ENCODE measurements around the gene SOCS4.

SOCS4 gene

DNA sequence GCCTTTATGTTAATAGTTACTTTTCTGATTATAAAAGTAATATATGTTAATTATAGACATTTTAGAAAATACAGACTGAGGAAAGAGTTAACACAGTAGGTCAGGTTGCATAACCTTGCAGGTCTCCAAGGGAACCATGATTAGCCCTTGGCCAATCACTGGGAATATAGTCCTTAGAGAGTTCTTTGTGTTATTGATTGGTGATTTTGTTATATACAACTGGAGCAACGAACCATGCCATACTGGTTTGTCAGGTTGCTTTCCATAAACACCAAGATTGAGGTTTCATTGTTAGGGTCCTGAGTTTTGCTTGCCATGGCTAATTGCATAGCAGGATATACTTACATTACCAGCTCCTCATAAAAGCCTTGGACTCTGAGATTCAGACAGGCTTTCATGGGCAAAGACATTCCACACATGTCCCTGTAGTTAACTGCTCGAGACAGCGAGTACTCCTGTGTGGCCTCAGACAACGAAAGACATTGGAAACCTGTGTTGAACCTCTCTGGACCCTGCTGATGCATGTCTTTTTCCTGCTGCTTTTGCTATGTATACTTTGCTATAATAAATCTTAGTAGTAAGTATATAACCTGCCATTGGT, 58.1 kb downstream of the SOCS4 start:
- H3K9me3 ChIP-seq (ENCODE audit: control insufficient read depth, low read length) = no peaks in the 10 kb centered on the region
- H3K27ac ChIP-seq (ENCODE audit: insufficient read depth, low read depth, low read length, poor library complexity, severe bottlenecking) = no peak overlapping the region
- no peaks in the 10 kb centered on the region for H3K36me3 ChIP-seq (ENCODE audit: control insufficient read depth, insufficient read depth, low read length)
- H3K4me3 ChIP-seq (ENCODE audit: insufficient read depth, low read depth, low read length) = no peak overlapping the region
- 85 to 90% methylated on average over 4 of the region's 4 CpGs for WGBS, 2 experiments
- no peaks in the 10 kb centered on the region for H3K27me3 ChIP-seq (ENCODE audit: control insufficient read depth, insufficient read depth, low read length, poor library complexity, severe bottlenecking)
- H3K4me1 ChIP-seq (ENCODE audit: control insufficient read depth, insufficient read depth, low read length) = no peaks in the 10 kb centered on the region

DNA sequence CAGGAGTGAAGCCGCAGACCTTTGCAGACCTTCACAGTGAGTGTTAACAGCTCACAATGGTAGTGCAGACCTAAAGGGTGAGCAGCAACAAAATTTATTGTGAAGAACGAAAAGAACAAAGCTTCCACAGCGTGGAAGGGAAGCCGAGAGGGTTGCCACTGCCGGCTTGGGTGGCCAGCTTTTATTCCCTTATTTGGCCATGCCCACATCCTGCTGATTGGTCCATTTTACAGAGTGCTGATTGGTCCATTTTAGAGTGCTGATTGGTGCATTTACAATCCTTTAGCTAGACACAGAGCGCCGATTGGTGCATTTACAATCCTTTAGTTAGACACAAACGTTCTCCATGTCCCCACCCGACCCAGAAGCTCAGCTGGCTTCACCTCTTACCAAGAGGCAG, 59.9 kb downstream of the SOCS4 start:
- Histone ChIP-seq H3K27me3 (ENCODE audit: control insufficient read depth, insufficient read depth, low read length, poor library complexity, severe bottlenecking) (no peaks in the 10 kb centered on the region), H3K9me3 (ENCODE audit: control insufficient read depth, low read length) (no peaks in the 10 kb centered on the region), H3K4me3 (ENCODE audit: insufficient read depth, low read depth, low read length) (no peak overlapping the region), H3K4me1 (ENCODE audit: control insufficient read depth, insufficient read depth, low read length) (no peaks in the 10 kb centered on the region), H3K27ac (ENCODE audit: insufficient read depth, low read depth, low read length, poor library complexity, severe bottlenecking) (no peak overlapping the region), H3K36me3 (ENCODE audit: control insufficient read depth, insufficient read depth, low read length) (no peaks in the 10 kb centered on the region)
- 92 to 94% methylated on average over 9 of the region's 9 CpGs for WGBS, 2 experiments

GRCh38 chr14:55088356-55088755, 61.3 kb downstream of the SOCS4 start:
- Histone ChIP-seq H3K9me3 (ENCODE audit: control insufficient read depth, low read length) (no peaks in the 10 kb centered on the region), H3K27me3 (ENCODE audit: control insufficient read depth, insufficient read depth, low read length, poor library complexity, severe bottlenecking) (no peaks in the 10 kb centered on the region), H3K36me3 (ENCODE audit: control insufficient read depth, insufficient read depth, low read length) (no peaks in the 10 kb centered on the region), H3K27ac (ENCODE audit: insufficient read depth, low read depth, low read length, poor library complexity, severe bottlenecking) (no peak overlapping the region), H3K4me1 (ENCODE audit: control insufficient read depth, insufficient read depth, low read length) (no peaks in the 10 kb centered on the region), H3K4me3 (ENCODE audit: insufficient read depth, low read depth, low read length) (no peak overlapping the region)

- no peaks in the 10 kb centered on the region for H3K4me1 ChIP-seq (ENCODE audit: control insufficient read depth, insufficient read depth, low read length)
- H3K27ac ChIP-seq (ENCODE audit: insufficient read depth, low read depth, low read length, poor library complexity, severe bottlenecking) = no peak overlapping the region
- 92 to 93% methylated on average over 4 of the region's 4 CpGs for WGBS, 2 experiments
- H3K4me3 ChIP-seq (ENCODE audit: insufficient read depth, low read depth, low read length) = no peak overlapping the region
- H3K9me3 ChIP-seq (ENCODE audit: control insufficient read depth, low read length) = no peaks in the 10 kb centered on the region
- no peaks in the 10 kb centered on the region for H3K36me3 ChIP-seq (ENCODE audit: control insufficient read depth, insufficient read depth, low read length)
- no peaks in the 10 kb centered on the region for H3K27me3 ChIP-seq (ENCODE audit: control insufficient read depth, insufficient read depth, low read length, poor library complexity, severe bottlenecking)
Observed at GRCh38 chr14:55092341-55092740, 65.3 kb downstream of the SOCS4 start.

DNA sequence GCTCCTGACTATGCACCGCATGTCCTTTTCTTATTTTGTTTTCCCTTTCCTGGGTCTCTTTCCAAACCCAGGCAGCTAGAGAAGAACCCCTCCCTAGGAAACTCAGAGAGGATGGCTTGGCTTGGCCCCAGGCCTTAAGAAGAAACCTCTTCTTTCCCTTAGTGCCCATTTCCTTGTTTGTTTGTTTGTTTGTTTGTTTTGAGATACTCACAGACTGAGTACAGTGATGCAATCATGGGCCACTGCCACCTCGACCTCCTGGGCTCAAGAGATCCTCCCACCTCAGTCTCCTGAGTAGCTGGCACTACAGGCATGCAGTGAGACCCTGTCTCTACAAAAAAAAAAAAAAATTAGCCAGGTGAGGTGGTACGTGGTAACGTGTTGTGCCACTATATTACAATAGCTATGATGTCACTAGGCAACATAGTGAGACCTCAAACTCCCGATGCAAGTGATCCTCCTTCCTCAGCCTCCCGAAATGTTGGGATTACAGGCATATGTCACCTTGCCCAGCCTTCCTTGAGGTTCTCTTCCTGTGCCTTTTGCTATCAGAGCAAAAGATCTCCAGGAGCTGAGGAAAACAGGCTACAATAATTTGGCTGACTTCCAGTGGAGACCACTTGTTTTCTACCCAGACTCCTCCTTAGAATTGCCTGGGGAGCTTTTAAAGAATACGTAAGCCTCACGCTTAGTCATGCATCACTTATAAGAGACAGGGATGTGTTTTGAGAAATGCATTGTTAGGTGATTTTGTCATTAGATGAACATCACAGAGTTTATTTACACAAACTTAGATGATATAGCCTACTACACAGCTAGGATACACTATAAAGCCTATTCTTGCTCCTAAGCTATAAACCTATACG, 67.5 kb downstream of the SOCS4 start:
- Histone ChIP-seq H3K9me3 (ENCODE audit: control insufficient read depth, low read length) (no peaks in the 10 kb centered on the region), H3K27me3 (ENCODE audit: control insufficient read depth, insufficient read depth, low read length, poor library complexity, severe bottlenecking) (no peaks in the 10 kb centered on the region), H3K4me3 (ENCODE audit: insufficient read depth, low read depth, low read length) (no peak overlapping the region), H3K4me1 (ENCODE audit: control insufficient read depth, insufficient read depth, low read length) (no peaks in the 10 kb centered on the region), H3K36me3 (ENCODE audit: control insufficient read depth, insufficient read depth, low read length) (no peaks in the 10 kb centered on the region), H3K27ac (ENCODE audit: insufficient read depth, low read depth, low read length, poor library complexity, severe bottlenecking) (no peak overlapping the region)
- 87 to 92% methylated on average over 9 of the region's 9 CpGs for WGBS, 2 experiments

GRCh38 chr14:55097881-55098560, 71.0 kb downstream of the SOCS4 start:
- Histone ChIP-seq H3K36me3 (ENCODE audit: control insufficient read depth, insufficient read depth, low read length) (no peaks in the 10 kb centered on the region), H3K9me3 (ENCODE audit: control insufficient read depth, low read length) (no peaks in the 10 kb centered on the region), H3K4me1 (ENCODE audit: control insufficient read depth, insufficient read depth, low read length) (peaks cover 5% of the 10 kb centered on the region), H3K27me3 (ENCODE audit: control insufficient read depth, insufficient read depth, low read length, poor library complexity, severe bottlenecking) (peaks cover 6% of the 10 kb centered on the region), H3K27ac (ENCODE audit: insufficient read depth, low read depth, low read length, poor library complexity, severe bottlenecking) (no peak overlapping the region), H3K4me3 (ENCODE audit: insufficient read depth, low read depth, low read length) (no peak overlapping the region)
- WGBS, 2 experiments = 90 to 95% methylated on average over 5 of the region's 5 CpGs

DNA sequence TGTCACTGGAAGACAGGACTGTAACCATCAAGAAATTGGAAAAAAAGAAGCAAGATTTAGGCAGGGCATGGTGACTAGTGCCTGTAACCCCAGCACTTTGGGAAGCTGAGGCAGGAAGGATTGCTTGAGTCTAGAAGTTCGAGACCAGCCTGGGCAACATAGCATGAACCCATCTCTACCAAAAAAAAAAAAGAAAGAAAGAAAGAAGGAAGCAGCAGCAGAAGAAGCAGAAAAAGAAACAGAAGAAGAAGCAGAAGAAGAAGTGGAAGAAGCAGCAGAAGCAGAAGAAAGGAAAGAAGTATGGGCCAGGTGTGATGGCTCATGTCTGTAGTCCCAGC, 71.5 kb downstream of the SOCS4 start:
- peaks cover 10% of the 10 kb centered on the region for H3K4me1 ChIP-seq (ENCODE audit: control insufficient read depth, insufficient read depth, low read length)
- H3K4me3 ChIP-seq (ENCODE audit: insufficient read depth, low read depth, low read length) = no peak overlapping the region
- 67 to 83% methylated on average over 1 of the region's 1 CpG for WGBS, 2 experiments
- H3K36me3 ChIP-seq (ENCODE audit: control insufficient read depth, insufficient read depth, low read length) = no peaks in the 10 kb centered on the region
- H3K27me3 ChIP-seq (ENCODE audit: control insufficient read depth, insufficient read depth, low read length, poor library complexity, severe bottlenecking) = peaks cover 11% of the 10 kb centered on the region
- no peaks in the 10 kb centered on the region for H3K9me3 ChIP-seq (ENCODE audit: control insufficient read depth, low read length)
- no peak overlapping the region for H3K27ac ChIP-seq (ENCODE audit: insufficient read depth, low read depth, low read length, poor library complexity, severe bottlenecking)
